Measurements from ENCODE around the gene OSBP2.

GRCh38 chr22:30664798-30665197 is 29.9 kb upstream of the OSBP2 start:
- no peak for TF ChIP-seq CTCF (conservative IDR thresholded peaks at IDR 0.05)
- no peak for TF ChIP-seq EZH2 (IDR thresholded peaks at IDR 0.05; ENCODE audit: low read depth)

All from PC-9 (cell line).